SU-DHL-6 (cell line): Measurements from ENCODE around the gene B2M.

Source experiments
- H2AFZ ChIP-seq: fragments of 200-600 bp; sonication (generic); 2 replicates; pipeline ENCODE4 v1.6.1; 2014; ENCODE audit warnings: low read depth, mild to moderate bottlenecking, moderate library complexity, mixed read lengths, antibody characterized with exemption, low read length; ENCODE audit not compliant: severe bottlenecking
- H3F3A ChIP-seq: fragments of 200-600 bp; shearing (Covaris generic); 2 replicates; pipeline ENCODE4 v1.6.0; 2016; ENCODE audit warnings: antibody characterized with exemption, mild to moderate bottlenecking; ENCODE audit not compliant: insufficient read depth
- H3K27ac ChIP-seq: fragments of 200-600 bp; sonication (generic); 2 replicates; pipeline ENCODE4 v1.5.1; 2016; ENCODE audit warnings: low read depth, mild to moderate bottlenecking, low read length, moderate library complexity, mixed read lengths
- H3K27me3 ChIP-seq: fragments of 200-600 bp; sonication (generic), shearing (Covaris generic); 2 replicates; pipeline ENCODE4 v1.6.0; 2014; ENCODE audit warnings: mild to moderate bottlenecking, low read length
- H3K36me3 ChIP-seq: fragments of 200-600 bp; sonication (generic); 2 replicates; pipeline ENCODE4 v1.6.1; 2014; ENCODE audit warnings: mild to moderate bottlenecking, low read length, mixed read lengths
- H3K4me2 ChIP-seq: fragments of 300-600, 200-600 bp; shearing (Covaris generic), sonication (generic); 2 replicates; pipeline ENCODE4 v1.6.0; 2014; ENCODE audit warnings: low read length, low read depth, mild to moderate bottlenecking; ENCODE audit not compliant: poor library complexity, severe bottlenecking
- H3K4me3 ChIP-seq: fragments of 200-600 bp; sonication (generic); 2 replicates; pipeline ENCODE4 v1.5.1; 2014; ENCODE audit warnings: antibody characterized with exemption, low read length, mild to moderate bottlenecking, mixed read lengths; ENCODE audit not compliant: insufficient read depth, poor library complexity, severe bottlenecking
- H3K79me2 ChIP-seq: fragments of 200-600 bp; sonication (generic); 2 replicates; pipeline ENCODE4 v1.6.1; 2014; ENCODE audit warnings: mild to moderate bottlenecking, low read length, moderate library complexity; ENCODE audit not compliant: insufficient read depth
- H3K9ac ChIP-seq: fragments of 200-600 bp; sonication (generic); 2 replicates; pipeline ENCODE4 v1.7.0; 2014; ENCODE audit warnings: mild to moderate bottlenecking, low read length
- H3K9me2 ChIP-seq: fragments of 200-600 bp; sonication (generic); replicated peaks from 2 replicates; pipeline ENCODE4 v1.6.1; 2014; ENCODE audit warnings: low read length; ENCODE audit not compliant: insufficient read depth
- H3K9me3 ChIP-seq: fragments of 200-600 bp; sonication (generic); 2 replicates; pipeline ENCODE4 v1.6.1; 2014; ENCODE audit warnings: low read length, mixed read lengths; ENCODE audit not compliant: insufficient read depth
- H4K20me1 ChIP-seq: fragments of 200-600 bp; sonication (generic); 2 replicates; pipeline ENCODE4 v1.6.1; 2014; ENCODE audit warnings: low read depth, mild to moderate bottlenecking, antibody characterized with exemption, low read length, moderate library complexity, mixed read lengths
- EZH2phosphoT487 ChIP-seq: fragments of 200-600 bp; sonication (generic), shearing (Covaris generic); conservative IDR thresholded peaks from 2 replicates; pipeline ENCODE4 v1.6.1; 2018; ENCODE audit warnings: mild to moderate bottlenecking, antibody characterized with exemption, low read length, moderate library complexity, mixed read lengths
- TF ChIP-seq, protein P1 (sequence below): fragments of 200-600 bp; sonication (generic); IDR thresholded peaks from one replicate; pipeline ENCODE4 v1.5.1; 2017; ENCODE audit warnings: antibody characterized with exemption, mild to moderate bottlenecking, low read length, moderate library complexity; ENCODE audit not compliant: insufficient read depth, poor library complexity, severe bottlenecking

B2M gene

DNA sequence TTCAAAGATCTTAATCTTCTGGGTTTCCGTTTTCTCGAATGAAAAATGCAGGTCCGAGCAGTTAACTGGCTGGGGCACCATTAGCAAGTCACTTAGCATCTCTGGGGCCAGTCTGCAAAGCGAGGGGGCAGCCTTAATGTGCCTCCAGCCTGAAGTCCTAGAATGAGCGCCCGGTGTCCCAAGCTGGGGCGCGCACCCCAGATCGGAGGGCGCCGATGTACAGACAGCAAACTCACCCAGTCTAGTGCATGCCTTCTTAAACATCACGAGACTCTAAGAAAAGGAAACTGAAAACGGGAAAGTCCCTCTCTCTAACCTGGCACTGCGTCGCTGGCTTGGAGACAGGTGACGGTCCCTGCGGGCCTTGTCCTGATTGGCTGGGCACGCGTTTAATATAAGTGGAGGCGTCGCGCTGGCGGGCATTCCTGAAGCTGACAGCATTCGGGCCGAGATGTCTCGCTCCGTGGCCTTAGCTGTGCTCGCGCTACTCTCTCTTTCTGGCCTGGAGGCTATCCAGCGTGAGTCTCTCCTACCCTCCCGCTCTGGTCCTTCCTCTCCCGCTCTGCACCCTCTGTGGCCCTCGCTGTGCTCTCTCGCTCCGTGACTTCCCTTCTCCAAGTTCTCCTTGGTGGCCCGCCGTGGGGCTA is at the start of gene B2M, which contains the start of gene PATL2:
B2M (plus strand) TSS at position 422 of the 647 bp plus-strand sequence; CDS start at position 452, 30 bp downstream.
PATL2 (minus strand) TSS at position 228 of the 647 bp plus-strand sequence. CDS start 34,833 bp downstream, outside the sequence.
- peaks cover 45% of the 10 kb centered on the region for H3F3A ChIP-seq
- TF ChIP-seq, protein P1, sequence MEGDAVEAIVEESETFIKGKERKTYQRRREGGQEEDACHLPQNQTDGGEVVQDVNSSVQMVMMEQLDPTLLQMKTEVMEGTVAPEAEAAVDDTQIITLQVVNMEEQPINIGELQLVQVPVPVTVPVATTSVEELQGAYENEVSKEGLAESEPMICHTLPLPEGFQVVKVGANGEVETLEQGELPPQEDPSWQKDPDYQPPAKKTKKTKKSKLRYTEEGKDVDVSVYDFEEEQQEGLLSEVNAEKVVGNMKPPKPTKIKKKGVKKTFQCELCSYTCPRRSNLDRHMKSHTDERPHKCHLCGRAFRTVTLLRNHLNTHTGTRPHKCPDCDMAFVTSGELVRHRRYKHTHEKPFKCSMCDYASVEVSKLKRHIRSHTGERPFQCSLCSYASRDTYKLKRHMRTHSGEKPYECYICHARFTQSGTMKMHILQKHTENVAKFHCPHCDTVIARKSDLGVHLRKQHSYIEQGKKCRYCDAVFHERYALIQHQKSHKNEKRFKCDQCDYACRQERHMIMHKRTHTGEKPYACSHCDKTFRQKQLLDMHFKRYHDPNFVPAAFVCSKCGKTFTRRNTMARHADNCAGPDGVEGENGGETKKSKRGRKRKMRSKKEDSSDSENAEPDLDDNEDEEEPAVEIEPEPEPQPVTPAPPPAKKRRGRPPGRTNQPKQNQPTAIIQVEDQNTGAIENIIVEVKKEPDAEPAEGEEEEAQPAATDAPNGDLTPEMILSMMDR = no peak
- TF ChIP-seq EZH2phosphoT487 = no peak
- H3K4me3 ChIP-seq = peak within 1 kb of the TSS; percentile 88
- peak within 1 kb of the TSS; percentile 85 for H3K27ac ChIP-seq
- H3K9me2 ChIP-seq = no peaks in the 10 kb centered on the region
- H3K27me3 ChIP-seq = no peaks in the 10 kb centered on the region
- H3K79me2 ChIP-seq = peaks cover 43% of the 10 kb centered on the region
- H3K36me3 ChIP-seq = peaks cover 16% of the 10 kb centered on the region
- H3K9me3 ChIP-seq = no peaks in the 10 kb centered on the region
- H3K4me2 ChIP-seq = peak within 1 kb of the TSS; percentile 94
- H4K20me1 ChIP-seq = peaks cover 27% of the 10 kb centered on the region
- peak within 1 kb of the TSS; percentile 94 for H3K9ac ChIP-seq
- peak within 1 kb of the TSS; percentile 84 for H2AFZ ChIP-seq

DNA sequence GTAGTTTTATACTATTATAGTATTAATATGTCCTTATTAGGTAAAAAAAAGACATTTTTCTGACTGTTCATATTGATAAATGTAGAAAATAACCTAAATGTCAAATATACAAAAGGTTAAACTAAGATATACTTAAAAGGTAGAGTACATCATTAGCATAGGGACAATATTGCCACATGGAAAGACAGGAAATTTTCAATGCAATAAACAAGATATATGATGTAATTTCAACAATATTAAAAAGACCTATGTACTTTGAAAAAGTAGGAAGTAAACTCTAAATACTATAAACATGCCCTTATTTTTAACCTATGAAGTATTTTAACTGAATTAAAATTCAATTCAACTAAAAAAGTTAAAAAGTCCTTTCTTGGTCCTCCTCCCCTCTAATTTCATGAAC is 49.7 kb upstream of the B2M start:
- H3K9me2 ChIP-seq = no peaks in the 10 kb centered on the region
- TF ChIP-seq, protein P1 = no peak
- no peak for TF ChIP-seq EZH2phosphoT487
- no peaks in the 10 kb centered on the region for H3K9me3 ChIP-seq
- H2AFZ ChIP-seq = no peak overlapping the region
- H4K20me1 ChIP-seq = no peaks in the 10 kb centered on the region
- H3F3A ChIP-seq = peaks cover 36% of the 10 kb centered on the region
- peaks cover 7% of the 10 kb centered on the region; the same call in 1 of the 2 replicates for H3K36me3 ChIP-seq
- peak overlapping the region; percentile 90 for H3K4me2 ChIP-seq
- H3K27me3 ChIP-seq = no peaks in the 10 kb centered on the region
- peak overlapping the region; percentile 93 for H3K9ac ChIP-seq
- peak overlapping the region; percentile 89 for H3K27ac ChIP-seq
- peaks cover 19% of the 10 kb centered on the region for H3K79me2 ChIP-seq
- H3K4me3 ChIP-seq = peak overlapping the region; percentile 67

DNA sequence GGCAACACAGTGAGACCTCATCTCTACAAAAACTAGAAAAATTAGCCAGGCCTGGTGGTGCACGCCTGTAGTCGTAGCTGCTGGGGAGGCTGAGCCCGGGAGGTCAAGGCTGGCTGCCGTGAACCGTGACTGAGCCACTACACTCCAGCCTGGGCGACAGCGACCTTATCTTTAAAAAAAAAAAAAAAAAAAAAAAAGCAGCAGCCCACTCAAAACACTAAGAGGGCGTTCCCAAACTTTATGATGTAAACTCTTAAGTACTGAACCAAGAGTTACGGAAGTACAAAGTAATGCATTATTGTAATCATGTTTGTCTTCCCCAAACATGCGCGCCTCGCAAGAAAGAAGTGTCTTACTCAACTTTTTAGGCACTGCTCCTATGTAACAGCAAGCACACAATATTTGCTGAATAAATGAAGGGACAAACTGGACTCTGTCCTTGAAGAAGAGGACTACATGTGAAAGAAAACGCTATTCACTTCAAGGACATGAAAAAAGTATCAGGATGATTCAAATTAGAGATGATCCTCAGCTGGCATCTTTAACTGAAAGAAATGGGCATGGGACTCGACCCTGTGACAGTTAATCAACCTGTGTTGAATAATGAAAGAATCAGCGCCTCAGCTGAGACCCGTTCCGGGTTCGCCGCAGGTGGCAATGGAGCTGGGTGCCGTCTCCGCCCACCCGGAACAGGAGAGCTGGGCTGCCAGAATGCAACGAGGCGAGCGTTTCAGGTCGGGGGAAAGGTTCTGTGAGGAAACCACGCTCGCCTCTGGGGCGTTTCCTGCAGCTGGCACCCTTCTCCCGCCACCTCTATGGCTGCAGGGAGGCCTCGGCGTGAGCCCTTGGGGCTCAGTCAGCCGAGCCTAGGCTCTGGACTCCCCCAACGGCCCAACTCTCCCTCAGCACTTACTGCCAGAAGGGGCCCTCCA is 48.6 kb upstream of the B2M start:
- peak overlapping the region; percentile 90 for H3K4me2 ChIP-seq
- H3K36me3 ChIP-seq = peaks cover 2% of the 10 kb centered on the region; the same call in 1 of the 2 replicates
- peak overlapping the region; percentile 83 for H2AFZ ChIP-seq
- H3K79me2 ChIP-seq = peaks cover 19% of the 10 kb centered on the region
- H3K27me3 ChIP-seq = no peaks in the 10 kb centered on the region
- peaks cover 36% of the 10 kb centered on the region for H3F3A ChIP-seq
- TF ChIP-seq EZH2phosphoT487 = no peak
- TF ChIP-seq, protein P1 = no peak
- H3K9me3 ChIP-seq = no peaks in the 10 kb centered on the region
- peak overlapping the region; percentile 89 for H3K27ac ChIP-seq
- H4K20me1 ChIP-seq = no peaks in the 10 kb centered on the region
- H3K4me3 ChIP-seq = peak overlapping the region; percentile 67
- H3K9me2 ChIP-seq = no peaks in the 10 kb centered on the region
- H3K9ac ChIP-seq = peak overlapping the region; percentile 93
